HepG2 (cell line): ENCODE results near the gene CUEDC2.

Experiments used
- ARID2 ChIP-seq: sonication (generic); formaldehyde crosslinking; IDR thresholded peaks from 2 replicates; pipeline ENCODE4 v1.8.1; 2022; ENCODE audit warnings: mild to moderate bottlenecking, missing genetic modification reagents, borderline replicate concordance
- BCLAF1 ChIP-seq: fragments of 450-650 bp; IDR thresholded peaks from 2 replicates; pipeline ENCODE4 v1.6.1; 2017; ENCODE audit warnings: mild to moderate bottlenecking
- CEBPZ ChIP-seq: IDR thresholded peaks from 2 replicates; pipeline ENCODE4 v1.6.1; 2012; ENCODE audit warnings: low read length, improper control_type of control experiment
- CTCF ChIP-seq: sonication (generic); formaldehyde crosslinking; IDR thresholded peaks from 2 replicates; pipeline ENCODE4 v1.5.0; 2020; ENCODE audit warnings: mild to moderate bottlenecking, missing genetic modification reagents, moderate library complexity
- EP300 ChIP-seq, 3 experiments: sonication (generic) in 1 of 3; formaldehyde crosslinking in 1 of 3; IDR thresholded peaks; 2 replicates each; pipeline versions ENCODE4 v1.5.1 to v1.6.1; 2011 to 2020; ENCODE audit warnings: low read depth in 2 of 3, low read length in 2 of 3, borderline replicate concordance in 1 of 3, improper control_type of control experiment in 1 of 3, mild to moderate bottlenecking in 1 of 3, missing genetic modification reagents in 1 of 3, moderate library complexity in 1 of 3
- NFYB ChIP-seq: sonication (generic); formaldehyde crosslinking; IDR thresholded peaks from 2 replicates; pipeline ENCODE4 v1.4.0; 2020; ENCODE audit warnings: missing genetic modification reagents
- PATZ1 ChIP-seq: sonication (generic); formaldehyde crosslinking; IDR thresholded peaks from 2 replicates; pipeline ENCODE4 v1.4.0; 2020; ENCODE audit warnings: missing genetic modification reagents
- TERF1 ChIP-seq: sonication (generic); formaldehyde crosslinking; IDR thresholded peaks from 2 replicates; pipeline ENCODE4 v1.8.0; 2022; ENCODE audit warnings: mild to moderate bottlenecking, missing genetic modification reagents, moderate library complexity
- ZBTB20 ChIP-seq: sonication (generic); formaldehyde crosslinking; IDR thresholded peaks from 2 replicates; pipeline ENCODE4 v1.8.1; 2023; ENCODE audit warnings: missing genetic modification reagents, low read depth, mild to moderate bottlenecking, borderline replicate concordance
- ZBTB43 ChIP-seq: sonication (generic); formaldehyde crosslinking; conservative IDR thresholded peaks from 2 replicates; pipeline ENCODE4 v1.4.0; 2020; ENCODE audit warnings: missing genetic modification reagents
- ZFP36 ChIP-seq: fragments of 150-350 bp; IDR thresholded peaks from 2 replicates; pipeline ENCODE4 v1.6.1; 2018; ENCODE audit warnings: borderline replicate concordance, low read length, low read depth; ENCODE audit not compliant: partially characterized antibody
- ZNF629 ChIP-seq: sonication (generic); formaldehyde crosslinking; conservative IDR thresholded peaks from 2 replicates; pipeline ENCODE4 v1.5.0; 2020; ENCODE audit warnings: missing genetic modification reagents

GRCh38 chr10:102375867-102376266, 56.5 kb downstream of the CUEDC2 start:
- TF ChIP-seq BCLAF1 (no peak), ZNF629 (CRISPR knock-in tag) (no peak), ARID2 (CRISPR knock-in tag) (no peak), CEBPZ (no peak), CTCF (CRISPR knock-in tag) (no peak), ZFP36 (no peak), TERF1 (CRISPR knock-in tag) (no peak), EP300 (IDR thresholded peaks at IDR 0.05; ENCODE audit: low read depth in 2 of 2, low read length in 2 of 2) (no peak), EP300 (CRISPR knock-in tag; IDR thresholded peaks at IDR 0.05; ENCODE audit: borderline replicate concordance) (no peak), PATZ1 (CRISPR knock-in tag) (no peak), ZBTB20 (CRISPR knock-in tag) (no peak), NFYB (CRISPR knock-in tag) (no peak), ZBTB43 (CRISPR knock-in tag) (no peak)
